A549 treated with AZD2906 at 1 μM for 4 hours (cell line): ENCODE measurements around the gene GALNS. TPM values are rescaled to one million over a fixed set of nuclear protein-coding genes. Genes with fewer than 3 reads are reported as not detected.

Experiments
- total RNA-seq: library from RNA; stranded (reverse); fragments of 200-300 nt; extraction: Qiagen RNA extraction; gene quantifications from 5 replicates; pipeline ENCODE4 v1.2.3, GENCODE V29; 2022

Gene GALNS, protein sequence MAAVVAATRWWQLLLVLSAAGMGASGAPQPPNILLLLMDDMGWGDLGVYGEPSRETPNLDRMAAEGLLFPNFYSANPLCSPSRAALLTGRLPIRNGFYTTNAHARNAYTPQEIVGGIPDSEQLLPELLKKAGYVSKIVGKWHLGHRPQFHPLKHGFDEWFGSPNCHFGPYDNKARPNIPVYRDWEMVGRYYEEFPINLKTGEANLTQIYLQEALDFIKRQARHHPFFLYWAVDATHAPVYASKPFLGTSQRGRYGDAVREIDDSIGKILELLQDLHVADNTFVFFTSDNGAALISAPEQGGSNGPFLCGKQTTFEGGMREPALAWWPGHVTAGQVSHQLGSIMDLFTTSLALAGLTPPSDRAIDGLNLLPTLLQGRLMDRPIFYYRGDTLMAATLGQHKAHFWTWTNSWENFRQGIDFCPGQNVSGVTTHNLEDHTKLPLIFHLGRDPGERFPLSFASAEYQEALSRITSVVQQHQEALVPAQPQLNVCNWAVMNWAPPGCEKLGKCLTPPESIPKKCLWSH
- 36.5 to 51.7 TPM (median 50.2 TPM) in 5 replicates for total RNA-seq

DNA sequence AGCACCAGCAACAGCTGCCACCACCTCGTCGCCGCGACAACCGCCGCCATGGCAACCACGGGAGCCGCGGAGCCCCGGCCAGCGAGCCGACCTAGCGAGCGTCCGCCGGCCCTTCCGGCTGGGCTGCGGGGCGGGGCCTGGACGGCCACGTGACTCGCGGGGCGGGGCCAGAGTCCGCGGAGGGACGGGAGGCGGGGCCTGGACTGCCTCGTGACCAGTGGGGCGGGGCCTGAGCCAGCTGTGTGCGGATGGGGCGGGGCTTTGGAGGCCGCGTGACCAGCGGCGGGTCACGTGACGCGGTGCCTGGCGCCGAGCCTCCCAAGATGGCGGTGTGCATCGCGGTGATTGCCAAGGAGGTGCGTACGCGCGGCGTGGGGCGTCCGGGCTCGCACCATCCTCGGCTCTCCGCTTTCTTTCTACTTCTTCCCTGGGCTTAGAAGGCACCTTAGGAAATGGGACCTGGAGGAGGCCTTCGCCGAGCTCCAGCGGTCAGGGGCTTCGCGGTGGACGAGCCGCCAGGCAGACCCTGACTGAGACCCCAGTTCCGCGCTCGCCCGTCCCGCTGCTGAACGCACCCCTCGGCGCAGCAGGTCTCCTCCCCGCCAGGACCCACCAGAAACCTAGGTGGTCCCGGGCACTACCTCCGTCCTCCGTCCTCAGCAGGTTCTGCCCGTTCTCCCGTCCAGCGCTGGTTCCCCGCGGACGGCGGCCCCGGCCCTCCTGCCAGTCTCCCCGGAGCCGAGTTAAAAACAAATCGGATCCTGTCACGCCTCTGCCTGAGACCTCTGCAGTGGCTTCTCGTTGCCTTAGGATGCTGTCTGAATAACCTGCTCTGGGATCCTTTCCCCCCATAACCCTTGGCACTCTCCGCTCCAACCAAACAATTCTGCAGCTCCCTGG lies at the start of gene GALNS, which contains the start of gene TRAPPC2L:
Gene GALNS, minus strand, starts transcription at position 120 of the 900 bp plus-strand sequence. Its CDS starts 70 bp downstream, at position 50.
Gene TRAPPC2L, plus strand, starts transcription at position 300 of the 900 bp plus-strand sequence. Its CDS starts 24 bp downstream, at position 324.

DNA sequence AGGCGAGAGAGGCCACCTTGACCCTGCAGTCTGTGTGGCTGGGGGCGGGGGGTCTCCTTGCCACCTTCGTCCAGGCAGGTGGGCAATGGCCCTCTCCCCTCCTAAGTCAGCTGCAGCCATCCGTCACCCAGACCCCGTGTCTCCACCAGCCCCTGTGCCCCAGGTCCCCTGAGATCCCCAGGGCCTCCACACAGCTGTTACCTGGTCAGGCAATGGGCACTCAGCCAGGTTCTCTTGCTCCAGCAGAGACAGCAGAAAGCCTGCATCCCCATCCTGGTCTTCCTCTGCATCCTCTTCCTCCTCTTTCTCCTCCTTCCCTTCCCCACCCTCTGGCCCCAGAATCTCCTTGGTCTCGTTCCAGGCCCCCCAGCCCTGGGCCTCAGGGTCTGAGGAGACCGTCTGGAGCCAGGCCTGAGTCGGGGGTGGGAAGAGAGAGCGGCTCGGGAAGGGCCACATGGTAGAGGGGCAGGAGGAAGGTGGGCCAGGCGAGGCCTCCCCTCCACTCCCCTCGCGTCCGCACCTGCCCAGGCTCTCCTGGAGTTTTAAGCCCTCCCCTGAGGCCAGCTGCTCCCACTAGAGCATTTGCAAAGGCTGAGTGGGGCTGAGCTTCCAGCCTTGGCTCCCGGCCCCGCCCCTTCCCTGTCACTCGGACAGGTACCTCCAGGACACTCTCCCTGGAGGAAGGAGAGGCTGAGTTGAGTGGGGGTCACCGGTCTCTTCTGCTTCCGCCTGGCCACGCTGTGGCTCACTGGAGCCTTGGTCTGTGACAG lies 9.6 kb upstream of the GALNS start, which contains the start of gene PABPN1L:
Gene PABPN1L, minus strand, starts transcription at position 510 of the 770 bp plus-strand sequence. Its CDS starts 54 bp downstream, at position 456.

GRCh38 chr16:88811769-88812512 lies 44.8 kb downstream of the GALNS start, which contains the start of gene APRT:
TSS of gene APRT (minus strand) at chr16:88811928. CDS start at chr16:88811899, 29 bp downstream.

DNA sequence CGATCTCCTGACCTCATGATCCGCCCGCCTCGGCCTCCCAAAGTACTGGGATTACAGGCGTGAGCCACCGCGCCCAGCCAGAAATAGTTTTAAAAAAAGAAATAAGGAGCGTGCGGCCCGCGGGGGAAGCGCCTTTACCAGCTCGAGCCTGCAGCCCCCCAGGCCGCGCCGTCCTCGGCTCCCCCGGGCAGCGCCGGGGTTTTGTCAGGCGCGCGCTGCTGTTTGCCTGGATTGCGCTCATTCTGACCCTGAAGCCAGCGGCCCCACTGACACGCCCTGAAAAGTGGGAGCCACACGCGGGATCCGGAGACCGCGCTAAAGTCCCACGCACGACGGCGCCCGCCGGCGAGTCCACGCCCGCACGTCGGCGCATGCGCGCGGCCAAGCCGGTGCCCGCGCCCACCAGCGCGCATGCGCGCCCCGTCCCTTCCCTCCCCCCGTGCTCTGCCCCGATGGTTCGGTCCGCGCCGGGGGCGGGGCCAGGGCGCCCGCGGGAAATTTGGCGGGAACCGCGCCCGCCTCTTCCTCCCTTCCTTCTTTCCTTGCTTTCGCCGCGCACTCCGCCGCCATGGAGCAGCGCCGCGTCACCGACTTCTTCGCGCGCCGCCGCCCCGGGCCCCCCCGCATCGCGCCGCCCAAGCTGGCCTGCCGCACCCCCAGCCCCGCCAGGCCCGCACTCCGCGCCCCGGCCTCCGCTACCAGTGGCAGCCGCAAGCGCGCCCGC lies 53.3 kb downstream of the GALNS start, which contains the start of gene CDT1:
Gene CDT1, plus strand, starts transcription at position 526 of the 724 bp plus-strand sequence. Its CDS starts 43 bp downstream, at position 569.

DNA sequence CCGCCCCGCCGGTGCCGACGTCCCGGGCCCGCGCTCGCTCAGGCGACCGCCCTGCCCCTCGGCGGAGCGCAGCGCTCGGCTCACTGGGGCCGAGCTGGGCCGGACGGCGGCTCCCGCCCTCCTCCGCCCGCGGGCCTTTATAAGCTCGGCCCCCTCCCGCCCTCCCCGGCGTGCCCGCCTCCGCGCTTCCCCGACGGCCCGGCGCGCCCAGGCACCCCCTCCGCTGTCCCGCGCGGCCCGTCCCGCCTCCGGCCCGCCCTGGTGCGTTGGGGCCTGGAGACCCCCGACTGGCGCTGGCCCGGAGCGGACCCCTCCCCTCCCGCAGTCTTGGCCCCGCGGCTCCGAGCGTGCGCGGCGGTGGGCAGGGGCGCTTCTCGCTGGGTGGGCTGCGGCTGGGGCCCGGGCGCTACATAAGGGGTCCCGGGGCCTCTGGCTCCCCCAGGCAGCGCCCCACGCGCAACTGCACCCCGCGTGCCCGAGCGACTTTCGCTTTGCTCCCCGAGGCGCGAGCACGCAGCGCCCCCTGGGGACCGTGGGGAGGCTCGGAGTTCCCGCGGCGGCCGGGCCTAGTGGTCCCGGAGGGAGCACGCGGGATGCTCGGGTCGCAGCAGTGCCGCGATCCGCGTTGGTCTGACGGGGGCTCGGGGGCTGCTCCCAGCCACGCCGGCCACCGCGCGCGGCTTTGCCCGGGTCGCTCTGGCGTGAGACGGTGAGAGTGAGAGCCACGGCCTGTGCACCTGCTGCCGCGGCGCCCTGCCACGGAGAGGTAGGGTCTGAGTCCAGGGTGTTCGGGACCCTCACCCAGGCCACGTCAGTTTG lies 71.4 kb downstream of the GALNS start, which contains the start of gene PIEZO1:
Gene PIEZO1, minus strand, starts transcription at position 115 of the 819 bp plus-strand sequence. CDS start 256 bp downstream, outside the sequence.

Other genes starting within 250 kb of the GALNS start
- 0.06 TPM in 1 of 5 replicates, not detected in the others for gene IL17C, start 218.4 kb downstream of the GALNS start, total RNA-seq
- 240 to 322 TPM (median 295 TPM) in 5 replicates for gene CYBA, start 205.9 kb downstream of the GALNS start, total RNA-seq
- gene MVD, start 193.9 kb downstream of the GALNS start, total RNA-seq = 16.3 to 22.5 TPM (median 20.7 TPM) in 5 replicates
- gene SNAI3, start 170.4 kb downstream of the GALNS start, total RNA-seq = 0.13 to 0.24 TPM (median 0.16 TPM) in 5 replicates
- 11.7 to 19.5 TPM (median 18.2 TPM) in 5 replicates for gene RNF166, start 150.5 kb downstream of the GALNS start, total RNA-seq
- 26.1 to 34.6 TPM (median 32.4 TPM) in 5 replicates for gene CTU2, start 150.4 kb downstream of the GALNS start, total RNA-seq
- gene PIEZO1, start 71.7 kb downstream of the GALNS start, total RNA-seq = 97.2 to 152 TPM (median 140 TPM) in 5 replicates
- 28.6 to 34.7 TPM (median 33.6 TPM) in 5 replicates for gene CDT1, start 53.2 kb downstream of the GALNS start, total RNA-seq
- gene APRT, start 45.0 kb downstream of the GALNS start, total RNA-seq = 304 to 457 TPM (median 428 TPM) in 5 replicates
- gene TRAPPC2L, start 180 bp upstream of the GALNS start, total RNA-seq = 102 to 113 TPM (median 107 TPM) in 5 replicates
- gene PABPN1L, start 9.7 kb upstream of the GALNS start, total RNA-seq = 0.08 to 0.11 TPM in 2 of 5 replicates, not detected in the others
- gene CBFA2T3, start 120.3 kb upstream of the GALNS start, total RNA-seq = 0.77 to 1.3 TPM (median 1.1 TPM) in 5 replicates
- 15.9 to 20.6 TPM (median 19.2 TPM) in 5 replicates for gene ACSF3, start 236.9 kb upstream of the GALNS start, total RNA-seq